GM21737 (cell line): ENCODE measurements around the gene PNPLA8.
A peak's percentile ranks its signal among the peaks of the same experiment; 100 is the strongest.
"Not testable (repeated sequence)": the region's sequence is repeated elsewhere in the genome, so short reads cannot be mapped to it uniquely, and the experiment has no call there.

Source experiments
- ATAC-seq: cut with Tn5 transposase; IDR thresholded peaks from one replicate; pipeline ENCODE4 v1.9.1; 2021; ENCODE audit warnings: mild to moderate bottlenecking, moderate library complexity; ENCODE audit not compliant: unreplicated experiment

PNPLA8 gene

GRCh38 chr7:108529341-108529740 lies 3.4 kb upstream of the PNPLA8 start:
- ATAC-seq: no peak

DNA sequence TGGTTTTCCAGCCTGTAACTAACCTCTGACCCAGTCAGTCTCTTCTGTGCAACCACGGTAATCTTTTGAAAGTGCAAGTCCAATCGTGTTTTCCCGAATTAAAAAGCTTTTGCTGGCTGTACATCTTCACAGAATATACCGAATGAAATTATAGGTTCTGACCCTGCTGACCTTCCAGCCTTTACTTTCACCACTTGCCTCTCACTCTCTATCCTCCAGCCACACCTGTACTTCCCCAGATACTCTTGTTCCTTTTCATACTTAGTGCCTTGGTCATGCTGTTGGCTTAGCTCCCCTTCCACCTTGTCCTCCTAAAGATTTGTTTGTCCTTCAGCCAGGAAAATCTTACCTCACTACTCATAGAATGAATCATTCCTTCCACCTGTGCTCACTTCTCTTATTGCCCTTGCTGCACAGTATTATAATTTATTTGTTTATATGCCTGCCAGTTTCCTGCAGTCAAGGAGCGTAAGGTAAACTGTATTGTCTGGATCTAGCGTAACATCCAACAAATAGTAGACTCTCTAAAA lies 2.3 kb upstream of the PNPLA8 start:
- no peak for ATAC-seq

DNA sequence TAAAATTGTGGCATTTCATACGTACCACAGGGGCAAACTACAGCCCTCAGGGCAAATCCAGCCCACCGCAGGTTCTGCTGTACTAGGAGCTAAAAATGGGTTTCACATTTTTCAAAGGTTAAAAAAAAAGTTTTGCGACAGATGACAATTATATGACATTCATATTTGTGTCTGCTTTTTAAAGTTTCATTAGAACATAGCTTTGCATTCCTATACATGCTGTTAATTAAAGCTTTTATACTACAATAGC lies 758 bp upstream of the PNPLA8 start:
- no peak for ATAC-seq

DNA sequence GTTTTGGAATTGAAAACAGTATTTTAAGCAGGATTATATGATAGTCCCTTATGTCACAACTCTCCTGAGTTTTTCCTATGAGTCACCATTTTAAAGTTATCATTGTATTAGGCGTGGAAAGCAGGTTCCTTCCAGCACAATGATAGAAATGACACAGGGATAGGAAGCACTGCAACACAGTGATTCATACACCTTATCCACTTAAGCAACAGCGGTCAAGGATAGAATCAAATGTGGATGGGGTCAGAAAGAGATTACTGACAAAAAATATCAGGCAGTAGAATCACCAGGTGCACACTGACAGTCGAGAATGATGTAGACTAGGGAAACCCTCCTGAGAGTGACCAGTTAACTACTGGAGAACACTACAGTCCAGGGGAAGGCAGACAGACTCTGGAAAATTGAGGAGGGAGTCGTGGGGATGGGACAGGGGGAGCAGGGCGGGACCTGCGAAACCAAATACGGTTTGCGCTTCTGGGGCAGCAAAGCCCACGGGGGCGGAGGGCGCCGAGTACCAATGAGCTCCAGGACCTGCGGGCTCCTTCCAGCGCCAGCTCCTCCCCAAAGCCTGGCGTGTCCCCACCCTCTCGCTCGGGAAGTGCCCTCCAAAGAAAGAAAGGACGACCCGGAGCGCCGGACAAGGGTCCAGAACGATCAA lies 479 bp downstream of the PNPLA8 start:
- ATAC-seq: peak; percentile 44

DNA sequence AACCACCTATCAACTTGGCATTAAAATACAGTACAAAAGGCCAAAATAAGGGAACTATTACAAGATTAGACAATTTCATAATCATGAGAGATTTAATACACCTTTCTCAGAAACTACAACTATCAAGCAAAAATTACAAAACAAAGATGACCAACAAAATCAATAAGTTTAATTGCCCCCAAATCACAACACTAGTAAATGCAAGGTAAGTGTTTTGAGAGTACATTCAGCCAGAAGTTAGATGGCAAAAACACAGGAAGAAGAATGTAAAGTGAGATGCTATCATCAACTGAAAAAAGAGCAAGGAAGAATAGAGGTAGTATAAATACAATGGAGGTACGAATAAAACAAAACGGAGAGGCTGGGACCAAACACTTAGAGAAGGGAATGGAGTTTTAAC lies 3.2 kb downstream of the PNPLA8 start:
- ATAC-seq: no peak

DNA sequence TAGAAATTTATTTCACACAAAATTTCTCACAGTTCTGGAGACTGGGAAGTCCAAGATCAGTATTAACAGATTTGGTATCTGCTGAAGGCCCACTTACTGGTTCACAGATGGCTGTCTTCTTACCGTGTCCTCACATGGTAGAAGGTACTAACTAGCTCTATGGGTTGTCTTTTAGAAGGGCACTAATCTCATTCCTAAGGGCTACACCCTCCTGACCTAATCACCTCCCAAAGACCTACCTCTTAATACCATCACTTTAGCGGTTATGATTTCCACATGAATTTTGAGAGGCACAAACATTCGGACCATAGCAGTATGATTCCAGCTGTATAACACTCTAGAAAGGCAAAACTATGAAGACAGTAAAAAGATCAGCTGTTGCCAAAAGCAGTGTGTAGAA lies 8.0 kb downstream of the PNPLA8 start:
- ATAC-seq: no peak

GRCh38 chr7:108515630-108516029 lies 10.3 kb downstream of the PNPLA8 start:
- ATAC-seq: no peak

DNA sequence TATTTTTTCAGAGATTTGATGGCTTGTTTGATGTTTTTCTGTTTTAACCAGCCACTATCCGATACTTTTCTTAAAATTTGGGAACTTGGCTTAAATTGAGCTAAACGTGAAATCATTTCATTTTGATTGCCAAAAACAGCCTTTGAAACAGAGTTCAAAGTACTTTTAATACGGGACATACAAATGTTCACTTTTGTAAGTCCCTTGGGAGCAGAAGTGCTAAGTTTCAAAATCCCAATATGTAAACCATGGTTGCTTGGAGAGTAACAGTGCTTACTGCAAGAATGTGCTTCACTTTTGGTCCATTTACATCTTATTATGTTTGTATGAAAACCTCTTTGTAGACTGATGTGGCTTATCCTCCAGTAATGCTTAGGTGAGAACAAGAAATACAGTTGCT lies 10.9 kb downstream of the PNPLA8 start:
- ATAC-seq: no peak

DNA sequence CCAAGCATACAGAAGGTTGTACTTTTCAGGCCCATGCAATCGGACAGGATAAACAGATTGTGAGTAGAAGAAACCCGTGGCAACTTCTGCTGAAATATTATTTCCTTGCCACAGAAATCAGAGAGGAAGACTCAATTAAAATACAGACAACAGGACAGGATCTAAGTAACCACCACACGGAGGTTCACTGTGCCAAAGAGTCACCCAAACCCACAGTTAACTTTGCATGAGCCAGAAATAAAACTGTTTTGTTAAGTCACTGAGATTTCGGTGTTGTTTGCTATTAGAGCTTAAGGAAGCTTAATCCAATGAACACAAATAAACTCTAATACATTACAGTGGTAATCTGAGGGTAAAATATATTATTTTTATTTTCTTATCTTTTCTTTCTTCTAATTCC lies 14.0 kb downstream of the PNPLA8 start:
- no peak for ATAC-seq

DNA sequence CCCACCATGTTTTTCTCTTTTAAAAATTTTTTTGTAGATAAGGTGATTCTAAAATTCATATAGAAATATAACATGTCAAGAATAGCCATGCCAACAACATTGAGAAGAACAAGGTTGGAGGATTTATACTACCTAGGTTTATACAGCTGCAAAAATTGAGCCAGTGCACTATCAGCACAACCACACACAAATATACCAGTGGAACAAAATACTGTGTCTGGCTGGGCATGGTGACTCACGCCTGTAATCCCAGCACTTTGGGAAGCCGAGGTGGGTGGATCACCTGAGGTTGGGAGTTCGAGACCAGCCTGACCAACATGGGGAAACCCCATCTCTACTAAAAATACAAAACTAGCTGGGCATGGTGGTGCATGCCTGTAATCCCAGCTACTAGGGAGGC lies 21.4 kb downstream of the PNPLA8 start:
- ATAC-seq: not testable (repeated sequence)

- ATAC-seq: peak; percentile 85
Observed at GRCh38 chr7:108503112-108504026, 22.6 kb downstream of the PNPLA8 start.

GRCh38 chr7:108499566-108499965 lies 26.4 kb downstream of the PNPLA8 start:
- no peak for ATAC-seq

DNA sequence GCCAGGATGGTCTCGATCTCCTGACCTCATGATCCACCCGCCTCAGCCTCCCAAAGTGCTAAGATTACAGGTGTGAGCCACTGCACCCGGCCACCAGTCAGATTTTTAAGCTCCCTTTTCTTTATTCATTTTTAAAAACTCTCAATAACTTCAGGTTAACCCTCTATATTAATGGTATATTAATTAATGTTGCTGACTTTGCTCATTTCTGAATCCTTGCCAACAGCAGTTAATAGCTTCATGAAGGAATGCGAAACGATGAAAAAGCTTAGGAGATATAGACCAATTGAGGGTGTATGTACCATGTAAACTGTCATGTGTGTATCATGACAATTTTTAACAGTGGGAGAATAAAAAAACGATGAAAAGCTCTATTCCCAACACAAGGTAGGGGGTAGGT lies 27.5 kb downstream of the PNPLA8 start:
- ATAC-seq: no peak

DNA sequence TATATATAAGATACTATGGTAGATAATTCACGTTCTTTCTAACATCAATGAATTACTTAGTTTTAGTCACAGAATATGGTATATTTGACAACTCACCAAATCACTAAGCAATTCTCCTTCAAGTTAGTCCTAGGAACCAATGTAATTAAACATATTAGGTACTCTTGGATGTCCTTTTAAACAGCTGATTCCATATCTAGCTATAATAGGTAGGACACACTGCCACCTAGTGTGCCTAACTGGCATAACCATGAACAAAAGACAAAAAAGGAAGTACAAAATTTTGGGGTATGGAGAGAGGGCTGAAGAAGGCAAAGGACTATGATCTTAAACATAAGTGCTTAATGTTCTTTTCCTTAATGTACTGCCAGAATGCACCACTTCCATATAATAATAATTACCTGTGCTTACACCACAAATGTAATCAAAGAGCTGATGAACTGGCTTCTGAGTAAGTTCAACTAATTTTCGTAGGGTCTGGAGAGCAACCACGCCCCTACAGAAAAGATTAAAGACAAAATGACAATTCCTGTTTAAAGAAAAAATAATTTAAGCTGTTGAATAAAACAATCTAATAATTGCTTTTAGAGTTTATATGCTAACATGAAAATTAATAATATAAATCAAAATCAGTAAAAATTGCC lies 28.7 kb downstream of the PNPLA8 start:
- ATAC-seq: no peak

- ATAC-seq: no peak
Observed at GRCh38 chr7:108492742-108493141, 33.2 kb downstream of the PNPLA8 start.

DNA sequence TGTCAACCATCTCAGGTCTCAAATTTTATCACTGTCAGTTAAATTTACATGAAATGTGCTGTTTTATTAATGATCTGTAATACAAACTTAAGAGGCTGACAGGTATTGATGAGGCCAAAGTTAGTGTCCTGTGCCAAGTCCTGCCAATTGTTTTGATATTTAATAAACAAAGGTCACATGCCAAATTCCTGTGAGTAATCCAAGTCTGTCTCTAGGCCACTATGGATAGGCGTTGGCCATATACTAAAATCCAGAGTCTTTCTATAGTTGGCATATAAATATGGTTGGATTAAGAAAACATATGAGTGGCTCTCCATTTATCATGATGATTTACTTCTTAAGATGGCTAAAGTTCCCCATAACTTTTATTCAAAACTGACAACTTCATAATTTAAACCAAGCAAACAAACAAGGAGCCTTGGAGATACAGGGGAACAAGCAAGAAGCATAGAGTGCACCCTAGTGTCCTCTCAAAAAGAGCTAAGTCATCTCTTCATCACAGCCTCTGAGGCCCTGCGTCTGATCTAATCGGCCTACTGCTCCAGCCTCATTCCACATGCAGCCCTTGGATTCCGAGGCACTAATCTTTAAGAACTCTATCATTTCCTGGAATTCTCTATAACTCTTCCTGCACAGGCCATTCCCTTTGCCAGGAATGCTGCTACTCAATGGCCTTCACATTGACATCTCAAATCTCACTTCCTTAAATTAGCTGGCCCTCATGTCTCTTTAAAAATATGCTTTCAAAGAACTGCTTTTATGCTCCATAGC lies 37.0 kb downstream of the PNPLA8 start:
- no peak for ATAC-seq

DNA sequence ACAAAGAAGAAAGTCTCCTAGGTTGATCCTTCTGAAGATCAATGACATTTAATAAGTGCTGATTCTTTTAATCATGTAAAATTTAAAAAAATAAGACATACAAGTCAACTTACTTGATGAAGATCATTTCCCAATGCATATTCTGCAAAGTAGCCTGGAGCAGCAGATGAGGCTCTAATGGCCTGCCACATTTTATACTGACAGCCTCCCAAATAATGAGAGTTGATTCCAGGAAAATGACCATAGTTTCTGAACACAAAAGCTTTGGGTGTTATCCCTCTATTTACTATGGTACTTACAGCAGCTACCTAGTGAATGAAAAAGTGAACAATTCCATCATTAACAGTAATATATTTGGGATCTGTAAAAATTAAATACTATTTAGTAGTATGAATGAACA lies 38.3 kb downstream of the PNPLA8 start:
- no peak for ATAC-seq

DNA sequence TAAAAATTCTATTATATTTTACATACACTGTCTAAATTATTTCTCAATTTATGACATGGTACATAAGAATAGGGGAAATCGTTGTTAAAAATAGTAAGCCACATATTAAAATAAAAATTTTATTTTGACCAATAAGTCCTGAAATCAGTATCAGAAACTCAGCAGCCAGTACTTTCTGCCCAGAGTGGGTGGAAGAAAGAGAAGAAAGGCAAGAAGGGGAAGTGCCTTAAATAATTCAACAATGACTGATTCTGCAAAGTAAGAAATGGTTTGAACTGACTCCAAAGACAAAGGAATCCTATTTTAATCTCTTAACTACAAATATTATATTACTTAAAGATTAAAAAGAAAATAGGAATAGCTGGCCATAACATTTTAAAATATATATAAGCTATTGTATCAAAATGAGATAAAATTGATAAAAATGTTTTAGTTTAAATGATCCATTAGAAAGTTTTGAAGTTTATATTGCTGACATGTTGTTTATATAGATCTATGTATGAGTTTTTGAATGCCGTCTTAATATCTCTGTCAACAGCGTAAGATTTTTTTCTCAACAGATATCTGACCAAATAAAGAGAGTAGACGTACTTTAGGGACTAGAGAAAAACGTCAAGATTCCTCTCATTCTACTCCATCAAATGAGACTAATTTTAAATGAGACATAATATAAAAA lies 39.5 kb downstream of the PNPLA8 start:
- ATAC-seq: no peak

DNA sequence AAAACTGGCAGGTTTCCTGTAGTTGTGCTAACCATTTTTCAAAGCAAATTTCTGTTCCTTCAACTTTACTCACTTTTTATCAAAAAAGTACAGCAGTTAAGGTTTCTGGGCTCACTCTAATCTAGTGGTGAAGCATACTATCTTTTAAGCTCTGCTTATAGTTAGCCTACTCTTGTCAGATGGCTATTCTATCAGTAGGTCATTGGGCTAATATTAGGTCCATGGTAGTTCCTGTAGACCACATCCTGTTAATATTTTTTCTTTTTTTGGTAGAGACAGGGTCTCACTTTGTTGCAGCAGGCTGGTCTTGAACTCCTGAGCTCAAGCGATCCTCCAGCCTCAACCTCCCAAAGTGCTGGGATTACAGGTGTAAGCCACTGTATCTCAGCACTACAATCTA lies 41.8 kb downstream of the PNPLA8 start:
- ATAC-seq: no peak

DNA sequence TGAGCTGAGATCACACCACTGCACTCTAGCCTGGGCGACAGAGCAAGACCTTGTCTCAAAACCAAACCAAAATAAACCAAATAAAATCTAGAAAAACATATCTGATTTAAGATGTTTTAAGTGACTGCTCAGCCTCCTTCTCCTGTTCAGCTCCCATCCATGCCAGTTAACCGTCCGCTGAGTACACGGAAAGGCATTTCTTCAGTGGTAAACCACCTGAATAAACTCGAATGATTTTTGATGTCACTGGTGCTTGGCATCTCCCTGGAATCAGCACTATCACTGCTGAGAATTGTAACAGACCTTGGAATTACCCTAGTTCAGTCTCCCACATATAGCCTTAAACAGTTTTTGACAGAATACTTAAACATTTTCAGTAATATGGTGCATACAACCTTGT lies 45.6 kb downstream of the PNPLA8 start:
- ATAC-seq: no peak

DNA sequence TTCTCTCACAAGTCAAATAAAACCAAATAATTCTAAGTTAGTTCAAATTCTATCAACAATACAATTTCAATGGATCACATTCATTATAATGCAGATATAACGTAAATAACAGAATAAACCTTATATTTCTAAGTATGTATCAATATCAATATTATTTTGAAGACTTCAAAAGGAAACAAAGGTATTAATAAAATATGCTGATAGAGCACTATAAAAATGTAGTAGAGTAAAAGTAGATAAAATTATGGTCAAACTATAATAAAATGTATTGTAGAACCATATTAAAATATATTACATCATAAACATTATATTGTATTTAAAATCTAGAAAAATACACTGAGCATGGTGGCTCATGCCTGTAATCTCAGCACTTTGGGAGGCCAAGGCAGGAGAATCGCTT lies 46.2 kb downstream of the PNPLA8 start:
- ATAC-seq: no peak
